Stimulated activated CD4-positive, alpha-beta T cell treated with anti-CD3 and anti-CD28 coated beads, Interleukin-1b, Interleukin-23, amount 100 ng/mL, for 1 hour (primary cell): ENCODE data around the gene HELT.
A peak's percentile ranks its signal among the peaks of the same experiment; 100 is the strongest.

ENCODE experiments used
- DNase-seq, 2 donors: peaks; one replicate each; pipeline ENCODE4 v3.0.0-alpha.2; 2020; ENCODE audit warnings: low read depth in 2 of 2

The HELT gene

GRCh38 chr4:185003596-185004351 lies 14.5 kb upstream of the HELT start:
- no peak for DNase-seq

DNA sequence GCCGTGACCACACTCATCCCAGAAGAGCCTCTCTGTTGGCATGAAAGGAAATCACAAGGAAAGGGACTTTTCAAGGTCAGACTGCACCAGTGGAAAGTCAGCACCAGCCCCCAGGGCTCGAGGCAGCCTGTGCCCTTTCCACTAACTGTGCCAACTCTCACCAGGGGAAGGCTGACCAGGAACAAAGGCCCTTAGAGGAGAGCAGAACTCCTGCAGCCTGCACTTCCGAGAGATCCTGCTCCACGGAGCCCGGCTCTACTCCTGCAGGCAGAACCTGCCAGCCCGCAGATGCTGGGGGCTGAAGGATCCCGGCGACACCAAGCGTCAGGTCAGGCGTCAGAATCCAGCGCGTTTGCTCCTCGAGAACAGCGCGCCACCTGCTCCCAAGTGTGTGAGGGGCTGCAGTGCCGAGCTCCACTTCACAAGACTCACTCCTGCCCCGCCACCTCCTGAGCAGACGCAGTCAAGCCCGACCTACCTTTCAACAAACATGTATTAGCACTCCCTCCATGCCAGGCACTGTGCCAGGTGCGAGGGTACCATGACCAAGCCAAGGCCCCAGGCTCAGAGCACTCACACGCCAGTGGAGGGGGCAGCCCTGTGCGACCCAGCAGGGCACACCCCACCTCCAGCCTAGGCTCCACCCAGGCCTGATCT lies 13.6 kb upstream of the HELT start:
- DNase-seq: no peak

DNA sequence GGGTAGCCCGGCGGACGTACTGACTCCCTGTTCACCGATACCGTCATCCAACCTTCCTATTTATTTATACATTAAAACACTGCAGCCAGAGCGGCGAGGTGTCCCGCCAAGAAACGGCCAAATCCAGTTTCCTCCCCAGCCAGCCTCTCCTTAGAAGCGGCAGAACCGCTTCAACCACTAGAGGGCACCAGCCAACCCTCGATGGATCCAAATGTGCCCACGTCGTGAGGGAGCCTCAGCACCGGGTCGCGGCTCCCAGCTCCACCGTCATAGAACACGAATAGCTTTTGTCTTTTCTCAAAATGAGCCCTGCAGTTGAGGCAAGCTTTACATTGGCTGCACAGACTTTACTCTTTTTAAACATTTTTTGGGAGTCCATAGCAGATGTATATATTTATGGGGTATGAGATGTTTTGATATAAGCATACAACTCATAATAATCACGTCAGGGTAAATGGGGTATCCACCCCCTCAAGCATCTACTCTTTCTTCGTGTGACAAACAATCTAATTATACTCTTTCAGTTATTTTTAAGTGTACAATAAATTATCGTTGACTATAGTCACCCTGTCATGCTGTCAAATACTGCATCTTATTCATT lies 13.0 kb upstream of the HELT start:
- peak; percentile 35 to 73 for DNase-seq

DNA sequence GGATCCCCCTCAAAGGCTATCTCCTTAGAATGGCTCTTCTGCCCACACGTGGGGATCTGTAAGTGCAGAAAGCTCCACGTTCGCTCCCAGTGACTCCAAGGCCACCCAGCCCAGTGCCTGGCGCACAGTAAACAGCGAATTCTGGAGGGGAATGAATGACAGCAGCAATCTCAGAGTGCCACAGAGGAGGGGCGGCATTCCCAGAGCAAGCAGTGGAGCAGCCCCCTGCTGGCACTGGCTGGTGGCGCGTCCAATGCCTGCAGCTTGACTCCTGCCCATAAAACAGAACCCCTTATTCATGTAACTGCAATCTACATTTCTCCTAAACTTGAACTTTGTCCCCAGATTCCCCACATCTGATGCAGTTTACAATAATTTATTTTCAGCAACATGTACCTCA lies 6.9 kb upstream of the HELT start:
- DNase-seq: no peak

- DNase-seq: no peak
Observed at GRCh38 chr4:185013417-185014125, 4.7 kb upstream of the HELT start.

GRCh38 chr4:185015108-185015507 lies 3.2 kb upstream of the HELT start:
- DNase-seq: no peak

DNA sequence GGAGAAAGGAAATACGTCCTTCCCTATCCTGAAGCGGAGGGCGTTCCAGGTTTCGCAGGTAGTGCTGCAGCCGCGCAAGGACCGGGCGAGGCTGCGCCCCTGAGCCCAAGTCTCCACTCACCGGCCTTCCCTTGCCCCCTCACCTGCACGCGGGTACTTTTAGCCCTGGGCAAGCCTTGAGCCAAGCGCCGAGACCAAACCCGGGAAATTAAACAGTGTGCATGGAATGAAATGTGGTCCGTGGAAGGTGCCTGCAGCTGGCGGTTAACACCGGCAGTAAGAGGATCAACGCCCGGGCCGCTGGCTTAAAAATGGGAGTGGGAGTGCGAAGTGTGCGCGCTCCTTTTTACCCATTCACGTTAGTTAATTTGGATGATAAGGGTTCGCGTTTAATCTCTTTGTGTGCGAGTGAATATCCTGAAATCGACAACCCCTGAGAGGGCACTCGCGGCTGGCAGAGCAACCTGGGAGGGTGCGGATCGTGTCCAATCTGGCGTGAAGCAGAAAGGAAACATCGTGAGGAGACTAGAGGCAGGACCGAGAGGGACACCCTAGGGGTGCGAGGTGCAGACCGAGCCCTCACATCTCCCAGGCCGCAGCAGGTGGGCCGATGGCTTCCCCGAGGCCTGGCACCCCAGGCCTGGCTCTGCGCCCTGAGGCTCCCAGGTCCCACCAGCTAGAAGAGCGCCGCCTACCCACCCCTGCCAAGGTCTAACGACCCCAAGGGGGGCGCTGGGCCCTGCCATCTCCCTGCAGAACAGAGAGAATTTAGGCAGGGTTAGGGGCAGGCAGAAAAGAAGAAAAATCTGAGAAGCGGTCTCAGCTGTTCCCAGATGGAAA lies 2.0 kb upstream of the HELT start:
- DNase-seq: no peak

GRCh38 chr4:185016946-185017758 lies 1.1 kb upstream of the HELT start:
- no peak for DNase-seq

GRCh38 chr4:185018834-185019455 lies 655 bp downstream of the HELT start:
- DNase-seq: no peak

- DNase-seq: no peak
Observed at GRCh38 chr4:185019456-185020292, 1.4 kb downstream of the HELT start.

DNA sequence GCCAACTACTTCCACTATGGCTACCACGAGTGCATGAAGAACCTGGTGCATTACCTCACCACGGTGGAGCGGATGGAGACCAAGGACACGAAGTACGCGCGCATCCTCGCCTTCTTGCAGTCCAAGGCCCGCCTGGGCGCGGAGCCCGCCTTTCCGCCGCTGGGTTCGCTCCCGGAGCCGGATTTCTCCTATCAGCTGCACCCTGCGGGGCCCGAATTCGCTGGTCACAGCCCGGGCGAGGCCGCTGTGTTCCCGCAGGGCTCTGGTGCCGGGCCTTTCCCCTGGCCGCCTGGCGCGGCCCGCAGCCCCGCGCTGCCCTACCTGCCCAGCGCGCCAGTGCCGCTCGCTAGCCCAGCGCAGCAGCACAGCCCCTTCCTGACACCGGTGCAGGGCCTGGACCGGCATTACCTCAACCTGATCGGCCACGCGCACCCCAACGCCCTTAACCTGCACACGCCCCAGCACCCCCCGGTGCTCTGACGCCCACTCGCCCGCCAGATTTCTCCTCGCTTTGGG lies 2.1 kb downstream of the HELT start:
- DNase-seq: no peak

GRCh38 chr4:185020863-185021761 lies 2.8 kb downstream of the HELT start:
- DNase-seq: no peak

GRCh38 chr4:185023471-185023870 lies 5.2 kb downstream of the HELT start:
- no peak for DNase-seq

- DNase-seq: no peak
Observed at GRCh38 chr4:185028625-185029024, 10.3 kb downstream of the HELT start.

DNA sequence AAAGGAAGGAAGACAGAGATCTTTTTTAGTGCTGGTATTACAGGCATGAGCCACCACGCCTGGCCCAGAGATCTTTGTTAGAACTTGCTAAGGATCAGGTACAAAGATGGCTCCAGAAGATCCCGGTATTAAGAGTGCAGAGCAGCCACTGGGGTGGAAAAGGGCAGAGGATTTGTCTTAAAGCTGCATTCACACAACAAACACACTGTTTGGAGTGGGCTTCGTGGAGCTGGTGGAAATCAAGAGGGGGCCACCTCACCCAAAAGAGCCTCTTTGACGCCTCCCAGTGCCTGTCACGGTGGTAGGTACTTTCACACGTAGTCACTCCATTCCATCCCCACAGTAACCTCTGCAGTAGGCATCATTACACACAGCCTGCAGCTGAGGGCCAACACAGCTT lies 13.3 kb downstream of the HELT start:
- no peak for DNase-seq

- no peak for DNase-seq
Observed at GRCh38 chr4:185033072-185033471, 14.8 kb downstream of the HELT start.

GRCh38 chr4:185033950-185034349 lies 15.7 kb downstream of the HELT start:
- DNase-seq: no peak

GRCh38 chr4:185035284-185035683 lies 17.0 kb downstream of the HELT start:
- no peak for DNase-seq
